Thyroid gland (tissue), 4 donors: ENCODE results near the gene DTX1.

ENCODE experiments used
- CTCF ChIP-seq, 6 experiments: fragments of 200-600 bp in 3 of 6; fragments of 450-650 bp in 3 of 6; sonication (generic) in 3 of 6; IDR thresholded peaks; one replicate each; pipeline ENCODE4 v1.5.1; 2016 to 2019; ENCODE audit warnings: antibody characterized with exemption in 6 of 6, mild to moderate bottlenecking in 2 of 6, inconsistent platforms in 1 of 6, moderate library complexity in 1 of 6
- POLR2A ChIP-seq, 2 donors: fragments of 450-650 bp; IDR thresholded peaks; one replicate each; pipeline ENCODE4 v1.6.1; 2017; ENCODE audit warnings: antibody characterized with exemption in 2 of 2, mild to moderate bottlenecking in 2 of 2, moderate library complexity in 1 of 2

DNA sequence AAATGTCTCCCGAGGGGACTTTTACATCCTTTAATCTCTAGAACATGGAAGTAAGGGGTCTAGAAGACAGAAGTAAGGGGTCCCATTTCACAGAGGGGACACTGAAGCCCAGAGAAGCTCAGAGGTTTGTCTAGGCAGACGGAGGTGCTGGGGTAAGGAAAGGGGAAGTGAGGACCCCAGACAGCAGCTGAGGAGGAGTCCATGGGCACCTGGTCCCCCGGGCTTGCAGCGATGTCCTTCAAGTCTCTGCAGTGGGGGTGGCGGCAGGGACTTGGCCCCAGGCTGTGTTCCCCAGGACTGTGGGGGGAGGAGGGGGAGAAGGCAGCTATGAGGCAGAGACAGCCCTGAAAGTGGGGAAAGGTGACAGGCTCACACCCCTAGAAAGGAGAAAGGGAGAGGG is 30.7 kb downstream of the DTX1 start:
- TF ChIP-seq CTCF (IDR thresholded peaks at IDR 0.05) (no peak), POLR2A (IDR thresholded peaks at IDR 0.05) (no peak)
